Pancreas (tissue), 10 donors: ENCODE measurements around the gene TSPAN15. TPM values are rescaled to one million over a fixed set of nuclear protein-coding genes. Genes with fewer than 3 reads are reported as not detected.

Source experiments
- ATAC-seq, 4 donors: fragments of 200-7000 bp; cut with Tn5 transposase; one replicate each; pipeline versions ENCODE4 v1.8.0 to v1.9.1; 2020; ENCODE audit warnings: mild to moderate bottlenecking in 4 of 4, moderate library complexity in 4 of 4
- DNase-seq, 6 donors: peaks; one replicate each; pipeline ENCODE4 v3.0.0-alpha.2; 2020
- FAIRE-seq: peaks from 2 replicates; lab custom pipeline; 2012; peaks lifted over from hg19 to GRCh38; lab: Jason Lieb, UNC
- H3K27ac ChIP-seq, 4 donors: fragments of 200-600 bp; sonication (generic); 1 replicate in 3 of 4; 2 replicates in 1 of 4; pipeline versions ENCODE4 v1.5.0 to v1.8.0; 2020
- H3K27me3 ChIP-seq, 4 donors: fragments of 200-600 bp; one replicate each; pipeline ENCODE4 v1.8.0; 2021
- H3K36me3 ChIP-seq, 3 donors: fragments of 200-600 bp; sonication (generic) in 1 of 3; one replicate each; pipeline versions ENCODE4 v1.5.0 to v1.8.0; 2020 to 2021
- H3K4me1 ChIP-seq, 3 donors: fragments of 200-600 bp; one replicate each; pipeline ENCODE4 v1.8.0; 2021
- H3K4me3 ChIP-seq, 4 donors: fragments of 200-600 bp; sonication (generic) in 2 of 4; one replicate each; pipeline versions ENCODE4 v1.5.0 to v1.8.0; 2020 to 2021
- H3K9me3 ChIP-seq, 4 donors: fragments of 200-600 bp; one replicate each; pipeline ENCODE4 v1.8.0; 2021
- WGBS, 2 donors: extraction: QIAGEN DNeasy Blood & Tissue Kit; methylation state at CpG; one replicate each; pipeline ENCODE4 v1.1.7; 2013; 5-methylcytosine and 5-hydroxymethylcytosine counted together
- intact Hi-C, 3 donors: fragments of 100-400 bp; cut with DNase I; formaldehyde crosslinking; loops; one replicate each; pipeline versions ENCODE4 v1.11.1 to v1.14.2; 2022
- polyA plus RNA-seq, 2 donors: library from polyadenylated mRNA; stranded (reverse); fragments of 200-250 nt; gene quantifications; one replicate each; pipeline ENCODE4 v1.2.3, GENCODE V29; 2013
- total RNA-seq, 6 donors: library from RNA; stranded (reverse); fragmentation: NEBNext Ultra II Directional in 4 of 6; extraction: Animal tissue kit (Norgen Biotek cat#: 25700) in 4 of 6; gene quantifications; one replicate each; pipeline versions ENCODE4 v1.2.1 to v1.2.4, GENCODE V29; 2021 to 2023
- TF ChIP-seq, protein P1 (sequence below), 4 donors: fragments of 200-600 bp; sonication (generic) in 3 of 4; IDR thresholded peaks; one replicate each; pipeline versions ENCODE4 v1.5.0 to v1.8.0; 2021; ENCODE audit warnings: antibody characterized with exemption in 4 of 4
- donor health status: healthy with polysubstance abuse.
- donor health status: DM: no; HTN: no; CAD: no; lungs with moderate emphysema.
- donor health status: DM: no; HTN: no; CAD: no.
- donor health status: control.
- donor health status: control.
- donor health status: Bipolar disorder and iron deficiency.
- donor health status: DM: yes; HTN: yes; CAD: no.
- donor health status: DM: no; HTN: no; CAD: no.
- donor health status: DM: no; HTN: no; CAD: no.
- donor health status: DM: yes; HTN: yes; CAD: no.

TSPAN15 gene
- total and polyA plus RNA-seq, 8 donors = 10.9 to 49.2 (median 17.6) TPM

DNA sequence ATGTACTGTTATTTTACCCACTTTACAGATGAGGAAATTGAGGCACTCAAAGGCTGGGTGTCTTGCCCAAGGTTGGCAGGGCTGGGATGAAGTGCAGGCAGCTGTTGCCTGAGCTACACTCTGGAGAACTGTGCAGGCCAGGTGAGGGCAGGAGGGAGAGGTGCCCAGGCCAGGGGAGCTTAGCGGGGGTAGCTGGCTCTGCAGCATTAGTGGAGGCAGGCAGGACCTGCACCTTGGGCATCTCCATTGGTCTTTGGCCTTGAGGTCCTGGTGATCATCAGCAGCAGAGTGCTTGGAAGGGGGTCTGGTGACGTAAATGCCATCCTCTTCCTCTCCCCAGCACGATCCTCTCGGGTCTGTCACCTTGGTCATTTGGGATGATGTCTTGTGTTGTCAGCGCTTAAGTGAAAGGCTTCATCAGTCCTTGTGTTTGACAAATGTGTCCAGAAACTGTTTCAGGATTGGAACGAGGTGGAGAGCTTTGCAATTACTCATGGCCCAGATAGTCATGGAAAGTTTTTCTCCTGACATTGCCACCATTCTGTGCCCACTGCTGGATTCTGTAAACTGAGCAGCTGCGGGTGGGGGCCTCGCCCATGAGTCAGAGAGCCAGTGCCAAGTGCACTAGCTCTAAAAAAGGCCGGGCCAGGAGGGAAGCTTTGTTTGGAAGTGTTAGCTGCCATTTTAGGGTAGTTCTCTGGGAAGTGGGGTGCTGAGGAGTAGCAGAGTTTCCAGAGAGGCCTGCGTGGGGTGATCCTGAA lies 47.6 kb downstream of the TSPAN15 start:
- Histone ChIP-seq H3K27ac (no peak overlapping the region), H3K4me1 (no peaks in the 10 kb centered on the region), H3K27me3 (no peaks in the 10 kb centered on the region), H3K4me3 (no peak overlapping the region), H3K9me3 (no peaks in the 10 kb centered on the region), H3K36me3 (no peaks in the 10 kb centered on the region)
- ATAC-seq (no peak), DNase-seq (no peak), FAIRE-seq (no peak)
- TF ChIP-seq, protein P1, sequence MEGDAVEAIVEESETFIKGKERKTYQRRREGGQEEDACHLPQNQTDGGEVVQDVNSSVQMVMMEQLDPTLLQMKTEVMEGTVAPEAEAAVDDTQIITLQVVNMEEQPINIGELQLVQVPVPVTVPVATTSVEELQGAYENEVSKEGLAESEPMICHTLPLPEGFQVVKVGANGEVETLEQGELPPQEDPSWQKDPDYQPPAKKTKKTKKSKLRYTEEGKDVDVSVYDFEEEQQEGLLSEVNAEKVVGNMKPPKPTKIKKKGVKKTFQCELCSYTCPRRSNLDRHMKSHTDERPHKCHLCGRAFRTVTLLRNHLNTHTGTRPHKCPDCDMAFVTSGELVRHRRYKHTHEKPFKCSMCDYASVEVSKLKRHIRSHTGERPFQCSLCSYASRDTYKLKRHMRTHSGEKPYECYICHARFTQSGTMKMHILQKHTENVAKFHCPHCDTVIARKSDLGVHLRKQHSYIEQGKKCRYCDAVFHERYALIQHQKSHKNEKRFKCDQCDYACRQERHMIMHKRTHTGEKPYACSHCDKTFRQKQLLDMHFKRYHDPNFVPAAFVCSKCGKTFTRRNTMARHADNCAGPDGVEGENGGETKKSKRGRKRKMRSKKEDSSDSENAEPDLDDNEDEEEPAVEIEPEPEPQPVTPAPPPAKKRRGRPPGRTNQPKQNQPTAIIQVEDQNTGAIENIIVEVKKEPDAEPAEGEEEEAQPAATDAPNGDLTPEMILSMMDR (IDR thresholded peaks at IDR 0.05) = no peak
- WGBS, 2 donors = 86 to 89% methylated on average over 10 of the region's 10 CpGs
- intact Hi-C loops = loop anchor here in 1 of 3 donors (10.0 kb wide), 1 partner anchor 264 kb away; no protein-coding TSS in a partner anchor

DNA sequence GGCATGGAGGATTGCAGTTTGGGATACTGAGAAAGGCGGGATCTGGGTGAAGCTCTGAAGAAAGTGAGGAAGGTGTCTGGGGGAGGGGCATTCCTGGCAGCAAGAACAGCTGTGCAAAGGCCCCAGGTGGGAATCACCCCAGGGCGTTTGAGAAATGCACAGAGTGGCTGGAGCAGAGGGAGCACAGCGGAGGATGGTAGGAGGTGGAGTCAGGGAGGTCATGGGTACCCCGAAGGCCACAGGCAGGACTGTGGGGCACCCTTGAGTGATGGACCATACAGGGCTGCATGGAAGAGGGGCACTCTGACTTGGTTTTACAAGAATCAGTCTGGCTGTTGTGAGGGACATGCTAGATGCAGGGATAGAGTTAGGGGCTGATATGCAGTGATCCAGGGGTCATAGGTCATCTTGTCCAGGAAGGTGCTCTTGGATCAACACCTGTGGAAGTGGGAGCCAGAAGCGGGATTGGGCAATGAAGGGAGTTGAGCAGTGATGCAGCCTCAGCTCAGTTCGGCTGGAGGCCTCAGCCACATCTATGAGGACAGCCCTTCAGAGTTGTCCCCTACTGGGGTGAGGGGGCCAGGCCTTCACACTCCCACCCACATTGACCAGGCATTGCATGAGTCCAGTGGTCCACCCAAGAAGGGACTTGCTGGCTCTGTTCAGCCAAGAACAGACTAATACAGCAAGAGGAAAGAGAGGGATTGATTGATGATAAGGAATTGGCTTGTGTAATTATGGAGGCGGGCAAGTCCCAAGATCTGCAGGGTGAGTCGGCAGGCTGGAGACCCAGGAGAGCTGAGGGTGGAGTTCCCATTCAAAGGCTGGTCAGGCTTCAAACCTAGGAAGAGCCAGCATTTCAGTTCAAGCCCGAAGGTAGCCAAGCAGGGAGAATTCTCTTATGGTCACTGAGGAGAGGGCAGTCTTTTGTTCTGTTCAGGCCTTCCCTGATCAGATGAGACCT lies 48.7 kb downstream of the TSPAN15 start:
- H3K36me3 ChIP-seq = no peaks in the 10 kb centered on the region
- FAIRE-seq (no peak), DNase-seq (no peak), ATAC-seq (no peak)
- no peaks in the 10 kb centered on the region for H3K4me1 ChIP-seq
- H3K27ac ChIP-seq = no peak overlapping the region
- no peak overlapping the region for H3K4me3 ChIP-seq
- no peaks in the 10 kb centered on the region for H3K9me3 ChIP-seq
- no peaks in the 10 kb centered on the region for H3K27me3 ChIP-seq
- intact Hi-C loops = loop anchor here in 1 of 3 donors (5.0 to 10.0 kb wide), 2 partner anchors 88 to 265 kb away; no protein-coding TSS in a partner anchor
- WGBS, 2 donors = 81 to 84% methylated on average over 9 of the region's 9 CpGs
- TF ChIP-seq, protein P1 (IDR thresholded peaks at IDR 0.05) = no peak

DNA sequence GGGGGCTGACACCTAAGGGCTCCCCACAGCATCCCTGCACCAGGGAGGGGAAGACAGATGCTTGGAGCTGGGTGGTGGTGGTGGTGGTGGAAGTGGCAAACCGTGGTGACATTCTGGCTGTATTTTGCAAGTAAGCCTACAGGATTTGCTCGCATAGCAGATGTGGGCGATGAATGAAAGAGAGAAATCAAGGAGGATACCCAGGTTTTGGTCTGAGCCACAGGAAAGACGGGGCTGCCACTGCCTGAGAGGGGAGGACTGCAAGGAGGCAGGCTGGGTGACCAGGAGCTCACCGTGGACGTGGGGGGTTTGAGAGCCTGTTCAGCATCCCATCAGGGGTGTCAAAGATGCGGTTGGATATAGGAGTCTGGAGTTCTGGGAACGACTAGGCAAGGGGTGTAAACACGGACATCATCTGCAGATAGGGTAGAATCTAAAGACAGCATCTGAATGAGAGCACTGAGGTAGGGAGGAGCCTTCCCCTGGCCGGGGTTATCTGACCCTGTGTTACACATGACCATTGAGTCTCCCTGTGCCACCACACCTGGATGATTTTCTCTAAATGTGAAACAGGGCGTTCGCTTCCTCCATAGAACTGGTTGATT lies 49.7 kb downstream of the TSPAN15 start:
- intact Hi-C loops = loop anchor here in 1 of 3 donors (5.0 kb wide), 1 partner anchor 89 kb away; no protein-coding TSS in a partner anchor
- DNase-seq = no peak
- Histone ChIP-seq H3K27me3 (no peaks in the 10 kb centered on the region), H3K9me3 (no peaks in the 10 kb centered on the region), H3K4me1 (no peaks in the 10 kb centered on the region), H3K27ac (no peak overlapping the region), H3K36me3 (no peaks in the 10 kb centered on the region), H3K4me3 (no peak overlapping the region)
- ATAC-seq = no peak
- no peak for FAIRE-seq
- TF ChIP-seq, protein P1 (IDR thresholded peaks at IDR 0.05) = no peak
- 80 to 89% methylated on average over 12 of the region's 12 CpGs for WGBS, 2 donors

DNA sequence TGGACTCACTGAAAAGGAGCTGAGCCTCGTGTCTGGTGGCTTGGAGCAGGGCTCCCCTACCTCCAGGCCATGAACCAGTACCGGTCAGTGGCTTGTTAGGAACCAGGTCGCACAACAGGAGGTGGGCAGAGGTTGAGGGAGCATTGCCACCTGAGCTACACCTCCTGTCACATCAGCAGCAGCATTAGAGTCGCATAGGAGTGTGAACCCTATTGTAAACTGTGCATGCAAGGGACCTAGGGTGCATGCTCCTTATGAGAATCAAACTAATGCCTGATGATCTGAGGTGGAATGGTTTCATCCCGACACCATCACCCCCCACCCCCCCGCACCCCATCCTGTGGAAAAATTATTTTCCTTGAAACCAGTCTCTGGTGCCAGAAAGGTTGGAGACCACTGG lies 50.4 kb downstream of the TSPAN15 start:
- H3K27ac ChIP-seq = no peak overlapping the region
- H3K9me3 ChIP-seq = no peaks in the 10 kb centered on the region
- DNase-seq = no peak
- no peaks in the 10 kb centered on the region for H3K36me3 ChIP-seq
- no peak for FAIRE-seq
- 80 to 87% methylated on average over 6 of the region's 6 CpGs for WGBS, 2 donors
- H3K27me3 ChIP-seq = no peaks in the 10 kb centered on the region
- TF ChIP-seq, protein P1 (IDR thresholded peaks at IDR 0.05) = no peak
- ATAC-seq = no peak
- no peaks in the 10 kb centered on the region for H3K4me1 ChIP-seq
- intact Hi-C loops = loop anchor here in 1 of 3 donors (5.0 kb wide), 1 partner anchor 89 kb away; no protein-coding TSS in a partner anchor
- no peak overlapping the region for H3K4me3 ChIP-seq
